ENCODE data around the gene KY.

- TF ChIP-seq CTCF (conservative IDR thresholded peaks at IDR 0.05; ENCODE audit: low read depth, low read length), result no peak
- TF ChIP-seq EZH2 (IDR thresholded peaks at IDR 0.05; ENCODE audit: low read length, unreplicated experiment), result no peak
- no peak for TF ChIP-seq EZH2phosphoT487 (IDR thresholded peaks at IDR 0.05; ENCODE audit: borderline replicate concordance, low read length)
These were observed 4.7 kb downstream of the KY start for GRCh38 chr3:134646086-134646485.
